Esophagus muscularis mucosa (tissue), 3 donors: ENCODE measurements around the gene GNA14.

Source experiments
- POLR2A ChIP-seq: fragments of 450-650 bp; IDR thresholded peaks from one replicate; pipeline ENCODE4 v1.6.1; 2017; ENCODE audit warnings: antibody characterized with exemption, moderate library complexity, mild to moderate bottlenecking, low read depth
- POLR2AphosphoS5 ChIP-seq, 2 donors: sonication (generic); formaldehyde crosslinking; IDR thresholded peaks; one replicate each; pipeline ENCODE4 v1.6.1; 2017; ENCODE audit warnings: antibody characterized with exemption in 2 of 2
- TF ChIP-seq, protein P1 (sequence below), 3 experiments: fragments of 200-600 bp in 2 of 3; fragments of 450-650 bp in 1 of 3; sonication (generic) in 2 of 3; IDR thresholded peaks; one replicate each; pipeline ENCODE4 v1.5.1; 2017 to 2019; ENCODE audit warnings: antibody characterized with exemption in 3 of 3, mild to moderate bottlenecking in 2 of 3, moderate library complexity in 1 of 3

DNA sequence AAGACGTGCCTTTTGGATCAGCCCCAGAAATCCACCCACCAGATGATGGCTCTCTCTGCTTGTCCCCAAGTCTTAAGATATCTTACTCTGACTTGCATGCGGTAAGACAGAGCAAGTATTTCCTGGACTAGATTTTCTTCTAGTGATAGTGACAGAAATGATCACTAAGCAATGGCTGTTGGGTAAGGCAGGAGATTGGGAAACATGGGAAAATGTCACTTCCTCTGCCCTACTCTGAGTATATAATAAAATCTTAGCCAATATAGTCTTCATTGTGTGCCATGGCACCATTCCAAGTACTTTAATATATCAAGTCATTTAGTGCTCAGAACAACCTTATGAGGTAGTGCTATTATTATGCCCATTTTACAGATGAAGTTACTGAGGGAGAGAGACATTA lies 31.0 kb upstream of the GNA14 start:
- TF ChIP-seq, protein P1, sequence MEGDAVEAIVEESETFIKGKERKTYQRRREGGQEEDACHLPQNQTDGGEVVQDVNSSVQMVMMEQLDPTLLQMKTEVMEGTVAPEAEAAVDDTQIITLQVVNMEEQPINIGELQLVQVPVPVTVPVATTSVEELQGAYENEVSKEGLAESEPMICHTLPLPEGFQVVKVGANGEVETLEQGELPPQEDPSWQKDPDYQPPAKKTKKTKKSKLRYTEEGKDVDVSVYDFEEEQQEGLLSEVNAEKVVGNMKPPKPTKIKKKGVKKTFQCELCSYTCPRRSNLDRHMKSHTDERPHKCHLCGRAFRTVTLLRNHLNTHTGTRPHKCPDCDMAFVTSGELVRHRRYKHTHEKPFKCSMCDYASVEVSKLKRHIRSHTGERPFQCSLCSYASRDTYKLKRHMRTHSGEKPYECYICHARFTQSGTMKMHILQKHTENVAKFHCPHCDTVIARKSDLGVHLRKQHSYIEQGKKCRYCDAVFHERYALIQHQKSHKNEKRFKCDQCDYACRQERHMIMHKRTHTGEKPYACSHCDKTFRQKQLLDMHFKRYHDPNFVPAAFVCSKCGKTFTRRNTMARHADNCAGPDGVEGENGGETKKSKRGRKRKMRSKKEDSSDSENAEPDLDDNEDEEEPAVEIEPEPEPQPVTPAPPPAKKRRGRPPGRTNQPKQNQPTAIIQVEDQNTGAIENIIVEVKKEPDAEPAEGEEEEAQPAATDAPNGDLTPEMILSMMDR (IDR thresholded peaks at IDR 0.05) = no peak
- TF ChIP-seq POLR2A = no peak
- no peak for TF ChIP-seq POLR2AphosphoS5 (IDR thresholded peaks at IDR 0.05)
